ENCODE measurements around the gene MIB1.

Gene MIB1

GRCh38 chr18:21820811-21821143, 80.2 kb downstream of the MIB1 start:
- DNase-seq = no peak

DNA sequence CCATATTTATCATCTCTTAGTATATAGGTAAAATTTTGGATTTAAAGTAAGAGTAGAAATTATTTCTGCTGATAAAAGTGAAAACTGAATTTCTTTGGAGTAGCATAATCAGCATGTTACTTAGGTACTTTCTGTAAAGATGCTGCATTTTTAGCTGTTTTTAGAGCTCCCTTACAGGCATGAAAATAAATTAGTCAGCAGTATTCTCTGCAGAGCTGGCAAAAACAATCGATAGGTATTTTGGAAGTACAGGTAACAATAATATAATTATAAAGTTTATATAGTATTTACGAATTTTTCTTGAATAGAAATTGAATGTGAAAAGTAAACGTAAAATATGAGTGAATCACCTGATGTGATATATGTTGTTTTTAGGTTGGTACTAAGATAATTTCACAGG, 83.3 kb downstream of the MIB1 start:
- DNase-seq = no peak

- no peak for DNase-seq
Measured at GRCh38 chr18:21826196-21826595, 85.6 kb downstream of the MIB1 start.

DNA sequence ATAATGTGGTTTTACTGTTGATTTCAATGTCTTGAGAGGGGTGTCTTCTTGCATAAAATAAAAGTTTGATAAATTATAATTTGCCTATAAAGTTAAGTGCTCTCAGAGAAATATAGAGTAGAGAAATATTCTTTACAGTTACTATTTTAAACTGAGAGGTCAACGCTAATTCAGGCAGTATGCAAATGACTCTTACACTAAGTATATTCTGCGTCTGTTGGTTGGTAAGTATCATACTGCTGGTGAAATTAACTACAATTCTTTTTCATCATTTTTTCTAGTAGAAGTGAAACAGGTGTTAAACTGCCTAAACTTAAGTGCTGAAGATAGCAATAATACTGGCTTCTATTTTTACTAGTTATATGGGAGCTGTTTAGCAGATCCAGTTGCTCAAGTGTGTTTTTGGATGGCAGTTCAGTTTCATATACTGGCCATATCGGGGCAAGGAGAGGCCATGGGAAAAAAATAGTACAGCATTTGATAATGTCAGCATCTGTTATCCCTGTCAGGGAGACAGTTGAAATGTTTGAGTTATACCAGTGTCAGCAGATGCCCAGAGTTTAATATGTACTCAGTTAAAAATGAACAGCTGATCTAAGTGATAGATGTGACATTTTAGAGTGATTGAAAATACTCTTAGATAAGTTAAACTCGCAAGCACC, 86.2 kb downstream of the MIB1 start:
- no peak for DNase-seq

DNA sequence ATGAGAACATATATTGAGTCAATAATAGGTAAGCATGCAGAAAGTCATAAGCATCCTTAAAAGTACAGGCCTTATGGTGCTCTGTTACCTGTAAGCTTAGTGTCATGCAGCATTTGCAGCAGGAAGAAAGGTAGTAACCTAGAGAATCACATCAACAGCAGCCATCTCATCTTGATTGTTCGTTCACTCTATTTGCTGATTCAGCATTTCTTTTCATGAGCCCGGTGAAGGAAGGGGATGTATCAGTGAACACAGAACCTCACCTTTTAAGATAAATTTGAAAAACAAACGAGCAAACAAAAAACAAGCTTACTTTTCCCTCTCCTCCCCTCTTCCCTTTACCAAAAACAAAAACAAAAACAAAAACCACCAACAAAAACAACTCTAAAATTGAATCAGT, 89.9 kb downstream of the MIB1 start:
- no peak for DNase-seq

DNA sequence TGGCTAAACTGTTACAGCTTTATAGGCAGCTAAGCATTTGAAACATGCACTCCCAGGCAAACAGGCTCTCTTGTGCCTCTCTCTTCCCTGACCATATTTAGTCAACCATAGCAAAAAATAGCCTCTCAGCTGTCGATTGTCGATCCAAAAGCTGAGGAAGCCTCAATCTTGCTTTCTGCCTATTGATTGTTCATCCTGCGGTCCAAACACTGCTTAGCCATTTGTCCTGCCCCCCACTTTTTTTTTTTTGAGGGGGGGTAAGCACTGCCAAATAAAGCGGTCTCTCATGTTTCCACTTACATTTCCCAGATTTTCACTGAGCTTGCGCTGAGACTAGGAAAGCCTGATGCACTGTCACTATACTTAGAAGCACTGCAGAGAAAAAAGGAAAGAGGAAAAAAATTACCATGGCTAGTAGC, 90.8 kb downstream of the MIB1 start:
- no peak for DNase-seq

DNA sequence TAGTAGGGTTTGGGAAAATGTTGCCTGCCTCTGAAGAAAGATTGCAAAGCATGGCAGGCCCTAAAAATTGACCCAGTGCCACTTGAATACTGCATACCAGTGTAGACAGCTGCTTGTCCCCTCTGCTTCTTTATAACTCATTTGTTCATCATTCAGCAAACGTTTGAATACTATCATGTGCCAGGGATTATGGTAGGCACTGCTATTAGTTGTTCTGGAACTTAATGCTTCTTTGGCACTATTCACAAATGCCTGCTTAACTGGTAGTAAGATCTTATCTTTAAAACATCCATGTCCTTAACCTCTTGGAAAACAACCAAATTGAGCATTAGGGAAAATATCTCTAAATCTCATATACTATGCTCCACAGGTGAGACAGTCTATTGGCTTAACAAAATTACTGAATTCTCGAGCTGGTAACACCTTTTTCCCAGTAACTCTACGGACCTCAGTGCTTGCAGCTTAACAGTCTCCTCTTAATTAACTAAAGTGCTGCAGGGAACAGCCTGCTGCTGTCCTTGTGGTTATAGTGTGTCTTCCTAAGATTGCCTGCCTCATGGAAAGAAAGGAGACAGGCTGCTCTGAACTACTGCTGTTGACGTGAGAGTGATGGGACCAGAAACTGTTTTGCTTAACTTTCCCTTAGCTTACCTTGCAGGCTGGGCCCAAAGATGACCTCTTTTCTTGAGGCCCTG, 93.2 kb downstream of the MIB1 start:
- no peak for DNase-seq

- no peak for DNase-seq
Measured at GRCh38 chr18:21834299-21834660, 93.7 kb downstream of the MIB1 start.

DNA sequence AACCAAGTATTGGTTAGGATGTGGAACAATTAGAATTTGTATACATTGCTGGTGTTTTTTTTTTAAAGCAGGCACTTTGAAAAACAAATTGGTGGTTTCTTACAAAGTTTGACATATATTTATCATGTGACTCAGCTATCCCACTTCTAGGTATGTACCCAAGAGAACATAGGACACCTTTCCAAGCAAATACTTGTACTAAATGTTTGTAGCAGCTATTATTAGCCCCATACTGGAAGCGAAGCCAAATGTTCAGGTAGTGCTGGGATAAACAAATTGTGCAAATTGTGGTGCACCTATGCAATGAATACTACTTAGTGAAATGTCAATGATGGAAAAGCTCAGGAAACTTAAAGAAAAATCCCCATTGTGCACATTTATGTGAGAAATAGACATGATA, 101.0 kb downstream of the MIB1 start:
- DNase-seq = no peak

GRCh38 chr18:21843341-21843740, 102.7 kb downstream of the MIB1 start:
- DNase-seq = no peak

- DNase-seq = no peak
Measured at GRCh38 chr18:21851327-21851961, 110.9 kb downstream of the MIB1 start.

DNA sequence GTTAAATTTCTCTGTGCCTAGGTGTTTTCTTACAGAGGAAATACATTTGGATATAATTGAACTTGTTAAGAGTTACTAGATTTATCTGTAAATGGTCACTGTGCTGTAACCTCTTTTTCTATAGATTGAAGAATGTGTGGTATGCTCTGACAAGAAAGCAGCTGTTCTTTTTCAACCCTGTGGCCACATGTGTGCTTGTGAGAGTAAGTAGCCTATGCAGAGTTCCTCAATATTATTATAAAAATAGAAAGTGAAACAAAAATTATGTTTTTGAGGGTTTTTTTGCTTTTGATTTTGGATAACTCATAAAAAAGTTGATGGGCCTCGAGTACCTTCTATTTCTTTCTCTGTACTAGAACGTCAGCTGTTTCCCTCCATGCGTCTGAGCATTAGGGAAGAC, 112.4 kb downstream of the MIB1 start:
- DNase-seq = no peak

- no peak for DNase-seq
Measured at GRCh38 chr18:21853775-21854552, 113.4 kb downstream of the MIB1 start.

DNA sequence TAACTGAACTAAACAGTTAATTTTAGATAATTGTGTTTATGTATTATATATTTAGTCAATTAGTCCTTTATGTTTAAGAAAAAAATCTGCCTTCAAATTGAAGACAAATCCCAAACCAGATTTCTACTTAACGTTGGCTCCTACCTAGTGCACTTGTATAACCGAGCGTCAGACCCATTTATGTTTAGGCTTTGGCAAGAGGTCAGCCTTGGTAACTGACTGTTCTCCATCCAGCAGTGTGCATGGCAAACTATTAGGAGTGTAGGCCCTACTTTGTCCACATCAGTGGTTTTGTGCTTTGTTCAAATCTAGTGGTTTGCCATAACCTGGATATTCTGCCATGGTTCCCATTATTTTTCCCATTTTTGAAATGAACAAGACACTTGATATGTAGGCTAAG, 114.8 kb downstream of the MIB1 start:
- no peak for DNase-seq

DNA sequence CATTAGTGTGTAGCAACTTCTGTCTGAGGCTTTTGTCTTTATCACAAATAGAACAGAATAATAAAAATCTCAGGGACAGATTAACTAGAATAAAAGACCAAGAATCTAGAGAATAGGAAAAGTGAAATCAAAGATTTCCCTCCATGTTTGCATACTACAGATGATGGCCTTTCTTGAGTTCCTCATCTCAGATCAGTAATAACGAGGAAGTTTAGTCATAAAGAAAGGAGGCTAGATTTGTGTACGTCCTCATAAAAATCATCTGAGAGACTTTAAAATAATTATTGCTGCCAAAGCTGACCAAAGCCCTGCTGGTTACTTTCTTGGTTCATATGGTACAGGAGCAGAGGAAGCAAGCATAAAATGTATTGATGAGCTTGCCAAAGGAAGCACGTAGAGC, 117.3 kb downstream of the MIB1 start:
- DNase-seq = no peak

- DNase-seq = no peak
Measured at GRCh38 chr18:21858544-21858943, 118.0 kb downstream of the MIB1 start.

DNA sequence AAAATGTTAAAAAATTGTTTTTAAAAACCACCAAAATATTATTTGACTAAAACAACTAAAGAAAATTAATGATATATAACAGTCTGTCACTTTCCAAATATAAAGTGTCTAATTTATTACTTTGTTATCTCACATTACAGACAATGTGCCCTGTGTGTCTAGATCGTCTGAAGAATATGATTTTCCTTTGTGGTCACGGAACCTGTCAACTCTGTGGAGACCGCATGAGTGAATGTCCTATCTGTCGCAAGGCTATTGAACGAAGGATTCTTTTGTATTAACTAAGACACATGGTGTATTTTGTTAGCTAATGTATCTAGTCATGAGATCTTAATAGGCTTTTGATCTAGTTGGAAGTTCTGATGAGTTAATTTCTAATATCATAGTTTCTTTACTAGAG, 123.8 kb downstream of the MIB1 start:
- no peak for DNase-seq

DNA sequence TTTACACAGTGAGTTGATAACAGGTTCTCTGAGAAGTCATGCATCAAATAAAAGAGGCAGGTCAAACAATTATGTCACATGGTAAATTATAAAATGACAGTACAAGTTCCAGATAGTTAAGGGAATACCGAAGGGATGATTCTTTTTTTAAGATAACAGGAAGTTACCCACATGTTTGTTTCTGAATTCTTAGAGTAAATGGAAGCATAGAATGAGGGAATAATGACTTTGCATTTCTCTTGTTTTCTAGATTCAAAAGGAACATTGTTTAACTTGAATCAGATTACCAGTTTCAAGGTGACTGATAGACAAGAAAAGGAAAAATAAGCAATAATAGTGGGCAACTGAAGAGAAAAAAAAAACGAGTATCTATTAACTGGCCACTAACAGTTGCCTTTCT, 124.5 kb downstream of the MIB1 start:
- no peak for DNase-seq

- no peak for DNase-seq
Measured at GRCh38 chr18:21868770-21869169, 128.2 kb downstream of the MIB1 start.

DNA sequence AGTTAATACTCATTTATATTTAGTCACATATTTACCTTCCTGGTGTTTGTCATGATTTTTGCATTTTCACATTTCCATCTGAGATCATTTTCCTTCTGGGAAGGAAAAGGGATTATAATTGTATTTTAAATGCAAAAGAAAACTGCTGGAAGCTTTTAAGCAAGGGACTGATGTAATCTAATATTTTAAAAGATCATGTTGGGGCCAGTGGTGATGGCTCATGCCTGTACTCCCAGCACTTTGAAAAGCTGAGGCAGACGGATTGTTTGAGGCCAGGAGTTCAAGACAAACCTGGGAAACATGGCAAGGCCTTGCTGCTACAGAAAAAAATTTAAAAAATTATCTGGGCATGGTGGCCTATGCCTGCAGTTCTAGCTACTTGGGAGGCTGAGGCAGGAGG, 149.0 kb downstream of the MIB1 start:
- DNase-seq = no peak

DNA sequence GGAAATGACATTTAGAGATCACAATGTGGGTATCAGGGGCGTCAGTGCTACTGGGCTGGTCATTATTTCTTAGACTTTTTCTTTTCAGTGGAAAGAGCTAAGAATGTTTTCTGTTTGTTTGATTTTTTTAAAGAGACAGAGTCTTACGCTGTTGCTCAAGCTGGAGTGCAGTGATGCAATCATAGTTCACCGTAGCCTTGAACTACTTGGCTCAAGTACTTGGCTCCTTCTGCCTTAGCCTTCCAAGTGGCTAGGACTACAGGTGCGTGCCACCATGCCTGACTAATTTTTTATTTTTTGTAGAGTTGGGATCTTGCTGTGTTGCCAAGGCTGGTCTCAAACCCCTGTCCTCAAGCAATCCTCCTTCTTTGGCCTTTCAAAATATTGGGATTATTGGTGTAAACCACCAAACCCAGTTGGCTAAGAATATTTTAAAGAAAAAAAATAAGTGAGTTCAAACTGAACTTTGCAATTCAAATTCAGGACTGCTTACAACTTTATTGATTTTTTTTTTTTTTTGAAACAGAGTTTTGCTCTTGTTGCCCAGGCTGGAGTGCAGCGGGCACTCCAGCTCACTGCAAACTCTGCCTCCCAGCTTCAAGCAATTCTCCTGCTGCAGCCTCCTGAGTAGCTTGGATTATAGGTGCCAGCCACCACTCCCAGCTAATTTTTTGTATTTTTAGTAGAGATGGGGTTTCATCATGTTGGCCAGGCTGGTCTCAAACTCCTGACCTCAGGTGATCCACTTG, 154.2 kb downstream of the MIB1 start:
- DNase-seq = no peak

DNA sequence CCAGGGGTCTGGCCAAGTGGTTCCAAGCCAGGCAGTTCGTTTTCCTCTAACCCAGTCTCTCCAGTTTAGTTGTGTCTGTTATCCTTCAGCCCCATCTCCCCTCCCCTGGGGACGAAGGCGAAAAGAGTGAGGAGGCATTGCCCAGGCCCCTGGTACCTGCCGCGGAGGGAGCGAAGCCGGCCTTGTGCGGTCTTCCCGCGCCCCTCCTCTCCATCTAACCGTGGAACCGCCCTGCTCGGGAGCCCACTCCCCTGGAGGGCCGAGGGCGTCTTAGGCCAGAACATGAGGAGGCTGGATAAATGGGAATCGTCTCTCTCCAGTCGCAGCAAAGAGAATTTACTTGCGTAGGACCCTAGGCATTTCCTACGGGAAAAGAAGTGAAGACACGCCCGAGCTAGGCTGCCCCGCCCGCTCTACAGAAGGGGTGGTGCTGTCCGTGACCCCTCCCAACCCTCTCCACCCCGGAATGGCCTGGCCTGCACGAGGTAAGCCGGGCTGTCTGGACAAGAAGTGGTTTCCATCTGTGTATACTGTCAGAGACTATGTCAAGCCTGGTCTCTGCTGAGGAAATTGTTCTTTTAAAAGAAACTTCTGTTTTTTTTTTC, 156.2 kb downstream of the MIB1 start:
- DNase-seq = no peak

GRCh38 chr18:21897811-21898210, 157.2 kb downstream of the MIB1 start:
- peak; percentile 14 for DNase-seq
